Cardiac muscle cell (in vitro differentiated cells and primary cell): ENCODE data around the gene CDH4. TPM values are rescaled to one million over a fixed set of nuclear protein-coding genes. Genes with fewer than 3 reads are reported as not detected.

Experiments
- DNase-seq, 2 donors: peaks; one replicate each; pipeline versions ENCODE4 v3.0.0 to v3.0.0-alpha.2; 2010 to 2017; ENCODE audit warnings: low read depth in 1 of 2, low spot score in 1 of 2
- H3K27ac ChIP-seq: fragments of 200-600 bp; sonication (generic); 2 replicates; pipeline ENCODE4 v1.5.1; 2016
- H3K27me3 ChIP-seq: fragments of 200-600 bp; sonication (generic); 2 replicates; pipeline ENCODE4 v1.6.0; 2016; ENCODE audit warnings: control low read depth
- H3K36me3 ChIP-seq: fragments of 200-600 bp; sonication (generic); 2 replicates; pipeline ENCODE4 v1.5.1; 2016; ENCODE audit warnings: control low read depth
- H3K4me1 ChIP-seq: fragments of 200-600 bp; sonication (generic); 2 replicates; pipeline ENCODE4 v1.8.1; 2017; ENCODE audit warnings: low read depth, mild to moderate bottlenecking, mixed run types
- H3K4me3 ChIP-seq: fragments of 200-600 bp; sonication (generic); 2 replicates; pipeline ENCODE4 v1.5.1; 2016; ENCODE audit warnings: mild to moderate bottlenecking
- H3K9me3 ChIP-seq: fragments of 200-600 bp; sonication (generic); 2 replicates; pipeline ENCODE4 v1.5.1; 2017; ENCODE audit warnings: low read depth, mild to moderate bottlenecking, control low read depth
- CTCF ChIP-seq: IDR thresholded peaks from 2 replicates; pipeline ENCODE4 v1.5.1; 2012; ENCODE audit warnings: low read depth, mild to moderate bottlenecking, low read length
- polyA plus RNA-seq: library from polyadenylated mRNA; unstranded; fragments of >200 nt; fragmentation: Nextera tagmentation; extraction: Ambion mirVana; gene quantifications from 2 replicates; pipeline ENCODE4 v1.2.1, GENCODE V29; 2016
- total RNA-seq: library from RNA; depleted of rRNA; stranded (reverse); fragments of >200 nt; gene quantifications from 2 replicates; pipeline ENCODE4 v1.2.3, GENCODE V29; 2016

The CDH4 gene
- total and polyA plus RNA-seq, 2 experiments from 2014 or later = 0.43 to 0.80 TPM

GRCh38 chr20:61807471-61808160 lies 555.6 kb downstream of the CDH4 start:
- H3K27me3 ChIP-seq = no peaks in the 10 kb centered on the region
- H3K4me3 ChIP-seq = no peak overlapping the region
- no peaks in the 10 kb centered on the region for H3K9me3 ChIP-seq
- TF ChIP-seq CTCF = no peak
- H3K27ac ChIP-seq = no peak overlapping the region
- no peaks in the 10 kb centered on the region for H3K4me1 ChIP-seq
- no peak for DNase-seq
- H3K36me3 ChIP-seq = no peaks in the 10 kb centered on the region

GRCh38 chr20:61808447-61808846 lies 556.4 kb downstream of the CDH4 start:
- DNase-seq = no peak
- TF ChIP-seq CTCF = no peak
- no peak overlapping the region for H3K4me3 ChIP-seq
- no peaks in the 10 kb centered on the region for H3K4me1 ChIP-seq
- H3K9me3 ChIP-seq = no peaks in the 10 kb centered on the region
- no peaks in the 10 kb centered on the region for H3K27me3 ChIP-seq
- H3K27ac ChIP-seq = no peak overlapping the region
- no peaks in the 10 kb centered on the region for H3K36me3 ChIP-seq

- no peak for TF ChIP-seq CTCF
- no peak for DNase-seq
These were observed 557.1 kb downstream of the CDH4 start for GRCh38 chr20:61809006-61809770.

GRCh38 chr20:61810066-61810737 lies 558.1 kb downstream of the CDH4 start:
- no peak for TF ChIP-seq CTCF
- DNase-seq = no peak
- Histone ChIP-seq H3K27me3 (no peaks in the 10 kb centered on the region), H3K27ac (no peak overlapping the region), H3K4me1 (no peaks in the 10 kb centered on the region), H3K4me3 (no peak overlapping the region), H3K36me3 (no peaks in the 10 kb centered on the region), H3K9me3 (no peaks in the 10 kb centered on the region)

More at GRCh38 chr20:61809006-61809770, 557.1 kb downstream of the CDH4 start:
- Histone ChIP-seq H3K27ac (no peak overlapping the region), H3K27me3 (no peaks in the 10 kb centered on the region), H3K4me3 (no peak overlapping the region), H3K4me1 (no peaks in the 10 kb centered on the region), H3K36me3 (no peaks in the 10 kb centered on the region), H3K9me3 (no peaks in the 10 kb centered on the region)

GRCh38 chr20:61810738-61811135 lies 558.7 kb downstream of the CDH4 start:
- Histone ChIP-seq H3K4me3 (no peak overlapping the region), H3K27me3 (no peaks in the 10 kb centered on the region)

More at GRCh38 chr20:61810738-61811135, 558.7 kb downstream of the CDH4 start:
- Histone ChIP-seq H3K36me3 (no peaks in the 10 kb centered on the region), H3K4me1 (no peaks in the 10 kb centered on the region), H3K27ac (no peak overlapping the region), H3K9me3 (no peaks in the 10 kb centered on the region)
- DNase-seq = no peak
- TF ChIP-seq CTCF = no peak
